ENCODE results near the gene CSMD2. TPM values are rescaled to one million over a fixed set of nuclear protein-coding genes. Genes with fewer than 3 reads are reported as not detected.

CSMD2 gene
- polyA plus RNA-seq, 1 of the 3 experiments (the other 2 are of a cell fraction) = not detected

GRCh38 chr1:33902486-33903209 is 262.4 kb downstream of the CSMD2 start (continued):
- no peak for TF ChIP-seq PBX3 (IDR thresholded peaks at IDR 0.05)

- ChIA-PET POLR2A (no interaction called here), CTCF (interaction anchor here (0.9 kb wide), 1 partner anchor 9 kb away, joined by 5 read pairs; no protein-coding TSS in a partner anchor)
- H3F3A ChIP-seq (replicated peaks; ENCODE audit: insufficient read depth) = no peaks in the 10 kb centered on the region
- 55% methylated on average over 2 of the region's 3 CpGs for WGBS (ENCODE audit: low lambda C conversion rate)
- H3K9me3 ChIP-seq = no peaks in the 10 kb centered on the region
- H3K9ac ChIP-seq = no peak overlapping the region
- H3K79me2 ChIP-seq (ENCODE audit: insufficient read depth) = no peaks in the 10 kb centered on the region
- H3K4me1 ChIP-seq (ENCODE audit: control insufficient read depth in 1 of 2, insufficient read depth in 2 of 2, low read depth in 1 of 2, low read length in 1 of 2) = peaks cover 0 to 14% of the 10 kb centered on the region in 2 experiments; a peak in 2 of 4 replicates
- no peak overlapping the region for H2AFZ ChIP-seq (ENCODE audit: low read depth)
- no peaks in the 10 kb centered on the region for H3K27me3 ChIP-seq (ENCODE audit: insufficient read depth)
- no peak for TF ChIP-seq PBX3 (IDR thresholded peaks at IDR 0.05)
- no peak for TF ChIP-seq SIN3A (IDR thresholded peaks at IDR 0.05; ENCODE audit: borderline replicate concordance, low read depth, low read length)
- TF ChIP-seq YY1 (IDR thresholded peaks at IDR 0.05; ENCODE audit: low read depth) = no peak
- no peak for TF ChIP-seq ZBTB33 (IDR thresholded peaks at IDR 0.05; ENCODE audit: borderline replicate concordance, low read depth)
- TF ChIP-seq EP300 (IDR thresholded peaks at IDR 0.05; ENCODE audit: borderline replicate concordance in 1 of 2, low read depth in 1 of 2, low read length in 1 of 2) = no peak
- no peak for TF ChIP-seq RCOR1 (IDR thresholded peaks at IDR 0.05; ENCODE audit: low read length)
- no peak for TF ChIP-seq POLR2AphosphoS5 (IDR thresholded peaks at IDR 0.05; ENCODE audit: low read depth, low read length)
- TF ChIP-seq MEF2A (IDR thresholded peaks at IDR 0.05; ENCODE audit: borderline replicate concordance, low read depth) = no peak
- no peak overlapping the region for H3K4me3 ChIP-seq (ENCODE audit: low read depth in 2 of 2, low read length in 1 of 2)
- no peaks in the 10 kb centered on the region for H3K9me2 ChIP-seq
- H4K20me1 ChIP-seq (ENCODE audit: insufficient read depth) = no peaks in the 10 kb centered on the region
- H3K36me3 ChIP-seq (replicated peaks in 1 of 2; ENCODE audit: control insufficient read depth in 1 of 2, insufficient read depth in 2 of 2, low read length in 1 of 2) = no peaks in the 10 kb centered on the region
- DNase-seq = no peak
- H3K27ac ChIP-seq (ENCODE audit: low read depth in 2 of 2, low read length in 1 of 2) = no peak overlapping the region
- H3K4me2 ChIP-seq = no peak overlapping the region
These were observed 265.3 kb downstream of the CSMD2 start for GRCh38 chr1:33899746-33900145.

- H2AFZ ChIP-seq (ENCODE audit: low read depth) = no peak overlapping the region
- 19% methylated on average over 3 of the region's 9 CpGs for WGBS (ENCODE audit: low lambda C conversion rate)
- POLR2A ChIA-PET = no interaction called here
- no peaks in the 10 kb centered on the region for H3K36me3 ChIP-seq (replicated peaks in 1 of 2; ENCODE audit: control insufficient read depth in 1 of 2, insufficient read depth in 2 of 2, low read length in 1 of 2)
- H3K9me2 ChIP-seq = no peaks in the 10 kb centered on the region
- no peak overlapping the region for H3K9ac ChIP-seq
- H3K9me3 ChIP-seq = no peaks in the 10 kb centered on the region
- H3K4me2 ChIP-seq = no peak overlapping the region
- no peak overlapping the region for H3K4me3 ChIP-seq (ENCODE audit: low read depth in 2 of 2, low read length in 1 of 2)
- no peaks in the 10 kb centered on the region for H3F3A ChIP-seq (replicated peaks; ENCODE audit: insufficient read depth)
- H3K4me1 ChIP-seq (ENCODE audit: control insufficient read depth in 1 of 2, insufficient read depth in 2 of 2, low read depth in 1 of 2, low read length in 1 of 2) = peaks cover 0 to 14% of the 10 kb centered on the region in 2 experiments; a peak in 2 of 4 replicates
- no peak for DNase-seq
- no peaks in the 10 kb centered on the region for H3K27me3 ChIP-seq (ENCODE audit: insufficient read depth)
- no peaks in the 10 kb centered on the region for H3K79me2 ChIP-seq (ENCODE audit: insufficient read depth)
- CTCF ChIA-PET = interaction anchor here (0.7 to 1.1 kb wide), 3 partner anchors 11 to 20 kb away, joined by 3 to 4 read pairs (median 3); no protein-coding TSS in a partner anchor
- H3K27ac ChIP-seq (ENCODE audit: low read depth in 2 of 2, low read length in 1 of 2) = no peak overlapping the region
- no peaks in the 10 kb centered on the region for H4K20me1 ChIP-seq (ENCODE audit: insufficient read depth)
- no peak for TF ChIP-seq REST (IDR thresholded peaks at IDR 0.05; ENCODE audit: low read depth, low read length)
- no peak for TF ChIP-seq YY1 (IDR thresholded peaks at IDR 0.05; ENCODE audit: low read depth)
- TF ChIP-seq MEF2A (IDR thresholded peaks at IDR 0.05; ENCODE audit: borderline replicate concordance, low read depth) = no peak
- no peak for TF ChIP-seq RXRA (IDR thresholded peaks at IDR 0.05; ENCODE audit: borderline replicate concordance, low read depth)
- TF ChIP-seq SMC3 (IDR thresholded peaks at IDR 0.05; ENCODE audit: low read depth, low read length) = no peak
- no peak for TF ChIP-seq RCOR1 (IDR thresholded peaks at IDR 0.05; ENCODE audit: low read length)
- TF ChIP-seq GATA2 (CRISPR knock-in tag; IDR thresholded peaks at IDR 0.05) = no peak
- TF ChIP-seq TAF1 (IDR thresholded peaks at IDR 0.05; ENCODE audit: borderline replicate concordance, low read depth, low read length) = no peak
- TF ChIP-seq USF2 (IDR thresholded peaks at IDR 0.05; ENCODE audit: borderline replicate concordance, low read depth, low read length) = no peak
These were observed 266.1 kb downstream of the CSMD2 start for GRCh38 chr1:33898881-33899280.
